Amygdala (tissue), 56 donors: ENCODE measurements around the gene TSPY4.
"Not testable (repeated sequence)": the region's sequence is repeated elsewhere in the genome, so short reads cannot be mapped to it uniquely, and the experiment has no call there.

Experiments used
- DNase-seq, 56 donors: peaks; one replicate each; lab custom pipeline; 2025; lab: John Stamatoyannopoulos, UW

TSPY4 gene

GRCh38 chrY:9337164-9337563, at the start of gene TSPY4:
TSS of gene TSPY4 (plus strand) at chrY:9337464. CDS start at chrY:9337510, 46 bp downstream.
- DNase-seq: not testable (repeated sequence)

- no peak for DNase-seq
Measured at GRCh38 chrY:9320996-9321395, 16.3 kb upstream of the TSPY4 start.

- DNase-seq: not testable (repeated sequence)
Measured at GRCh38 chrY:9357497-9357896, 20.2 kb downstream of the TSPY4 start, which contains the start of gene TSPY8. TSS of gene TSPY8 (plus strand) at chrY:9357797. CDS start at chrY:9357843, 46 bp downstream.
